ENCODE data around the gene MAML1. TPM values are rescaled to one million over a fixed set of nuclear protein-coding genes. Genes with fewer than 3 reads are reported as not detected.

The MAML1 gene
- total RNA-seq, 1 donor from 2014 or later = 36.6 TPM

GRCh38 chr5:179822059-179822432 lies 89.4 kb downstream of the MAML1 start:
- no peak for DNase-seq (ENCODE audit: low spot score)

- DNase-seq (ENCODE audit: low spot score) = no peak
These were observed 89.9 kb downstream of the MAML1 start for GRCh38 chr5:179822444-179822990.

GRCh38 chr5:179823937-179824744 lies 91.5 kb downstream of the MAML1 start:
- no peak for DNase-seq (ENCODE audit: low spot score)

GRCh38 chr5:179824745-179825112 lies 92.1 kb downstream of the MAML1 start:
- no peak for DNase-seq (ENCODE audit: low spot score)

- peak; percentile 68 for DNase-seq (ENCODE audit: low spot score)
These were observed 93.1 kb downstream of the MAML1 start for GRCh38 chr5:179825655-179826182.

Other genes with a start within 250 kb of the MAML1 start
- 54.7 TPM for gene RUFY1, start 182.3 kb upstream of the MAML1 start, total RNA-seq
- 466 TPM for gene HNRNPH1, start 109.2 kb upstream of the MAML1 start, total RNA-seq
- gene CBY3, start 51.8 kb upstream of the MAML1 start, total RNA-seq = not detected
- gene CANX, start 33.9 kb upstream of the MAML1 start, total RNA-seq = 696 TPM
- gene LTC4S, start 61.2 kb downstream of the MAML1 start, total RNA-seq = 26.0 TPM
- 272 TPM for gene MGAT4B, start 74.0 kb downstream of the MAML1 start, total RNA-seq
- 711 TPM for gene SQSTM1, start 88.1 kb downstream of the MAML1 start, total RNA-seq
- 38.6 TPM for gene MRNIP, start 126.0 kb downstream of the MAML1 start, total RNA-seq
- 149 TPM for gene TBC1D9B, start 175.1 kb downstream of the MAML1 start, total RNA-seq

Measured in mucosa of gallbladder (tissue), 1 donor.